ENCODE data around the gene ERGIC3.

The ERGIC3 gene

DNA sequence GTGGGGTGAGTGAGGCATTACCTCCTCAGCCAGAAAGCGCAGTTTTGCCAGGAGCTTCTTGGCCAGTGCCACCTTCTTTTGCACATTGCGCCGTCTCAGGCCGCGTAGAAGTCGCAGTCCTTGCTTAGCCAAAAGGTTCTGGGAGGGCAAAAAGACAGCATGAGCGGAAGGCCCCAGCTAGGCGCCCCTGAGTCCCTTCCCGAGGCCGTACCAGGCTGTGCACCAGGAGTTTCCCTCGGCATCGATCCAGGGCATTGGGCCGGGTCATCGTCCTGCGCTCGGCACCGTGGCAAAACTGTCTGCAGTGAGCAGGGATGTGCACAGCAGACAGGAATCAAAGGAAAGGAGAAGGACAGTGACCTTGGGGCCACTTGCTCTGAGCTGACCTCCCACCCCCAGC is 53.6 kb downstream of the ERGIC3 start:
- no peak for DNase-seq (ENCODE audit: low read depth)
- TF ChIP-seq, protein P1, sequence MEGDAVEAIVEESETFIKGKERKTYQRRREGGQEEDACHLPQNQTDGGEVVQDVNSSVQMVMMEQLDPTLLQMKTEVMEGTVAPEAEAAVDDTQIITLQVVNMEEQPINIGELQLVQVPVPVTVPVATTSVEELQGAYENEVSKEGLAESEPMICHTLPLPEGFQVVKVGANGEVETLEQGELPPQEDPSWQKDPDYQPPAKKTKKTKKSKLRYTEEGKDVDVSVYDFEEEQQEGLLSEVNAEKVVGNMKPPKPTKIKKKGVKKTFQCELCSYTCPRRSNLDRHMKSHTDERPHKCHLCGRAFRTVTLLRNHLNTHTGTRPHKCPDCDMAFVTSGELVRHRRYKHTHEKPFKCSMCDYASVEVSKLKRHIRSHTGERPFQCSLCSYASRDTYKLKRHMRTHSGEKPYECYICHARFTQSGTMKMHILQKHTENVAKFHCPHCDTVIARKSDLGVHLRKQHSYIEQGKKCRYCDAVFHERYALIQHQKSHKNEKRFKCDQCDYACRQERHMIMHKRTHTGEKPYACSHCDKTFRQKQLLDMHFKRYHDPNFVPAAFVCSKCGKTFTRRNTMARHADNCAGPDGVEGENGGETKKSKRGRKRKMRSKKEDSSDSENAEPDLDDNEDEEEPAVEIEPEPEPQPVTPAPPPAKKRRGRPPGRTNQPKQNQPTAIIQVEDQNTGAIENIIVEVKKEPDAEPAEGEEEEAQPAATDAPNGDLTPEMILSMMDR (conservative IDR thresholded peaks at IDR 0.05; ENCODE audit: low read length) = no peak
- no peak overlapping the region for H3K4me3 ChIP-seq (ENCODE audit: low read length)

DNA sequence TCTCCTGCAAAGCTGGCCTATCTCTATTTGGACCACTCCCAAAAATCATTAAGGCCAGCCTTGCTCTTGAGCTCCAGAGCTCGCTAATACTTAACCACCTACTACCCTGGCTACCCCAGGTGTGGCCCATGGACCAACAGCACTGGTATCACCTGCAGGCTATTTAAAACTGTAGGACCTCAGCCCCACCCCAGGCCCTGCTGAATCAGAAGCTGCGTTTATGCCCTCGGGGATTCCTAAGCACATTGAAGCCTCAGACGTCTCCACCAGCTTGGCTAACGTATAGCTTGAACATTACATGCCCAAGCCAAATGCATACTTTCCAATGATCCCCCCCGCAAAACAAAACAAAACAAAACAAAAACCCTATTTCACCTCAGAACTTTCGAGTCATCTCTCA is 54.0 kb downstream of the ERGIC3 start:
- no peak for DNase-seq (ENCODE audit: low read depth)
- TF ChIP-seq, protein P1 (conservative IDR thresholded peaks at IDR 0.05; ENCODE audit: low read length) = no peak
- H3K4me3 ChIP-seq (ENCODE audit: low read length) = no peak overlapping the region

DNA sequence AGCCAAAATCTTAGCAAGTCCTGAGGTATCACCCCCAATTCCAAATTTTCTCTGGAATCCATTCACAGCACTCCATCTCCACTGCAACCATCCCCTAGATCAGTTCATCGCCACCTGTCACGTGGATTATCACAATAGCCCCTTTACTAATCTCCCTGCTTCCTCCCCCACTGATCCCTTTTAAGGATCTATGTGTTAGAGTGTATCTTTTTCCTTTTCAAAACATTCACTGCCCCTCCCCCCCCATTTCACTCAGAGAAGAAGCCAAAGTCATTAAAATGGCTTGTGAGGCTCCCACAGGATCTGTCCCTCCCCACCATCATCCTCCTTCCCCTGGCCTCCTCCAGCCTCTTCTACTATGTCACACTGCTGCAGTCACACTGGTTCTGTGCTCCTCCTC is 55.3 kb downstream of the ERGIC3 start:
- DNase-seq (ENCODE audit: low read depth) = no peak
- H3K4me3 ChIP-seq (ENCODE audit: low read length) = no peak overlapping the region
- TF ChIP-seq, protein P1 (conservative IDR thresholded peaks at IDR 0.05; ENCODE audit: low read length) = no peak

DNA sequence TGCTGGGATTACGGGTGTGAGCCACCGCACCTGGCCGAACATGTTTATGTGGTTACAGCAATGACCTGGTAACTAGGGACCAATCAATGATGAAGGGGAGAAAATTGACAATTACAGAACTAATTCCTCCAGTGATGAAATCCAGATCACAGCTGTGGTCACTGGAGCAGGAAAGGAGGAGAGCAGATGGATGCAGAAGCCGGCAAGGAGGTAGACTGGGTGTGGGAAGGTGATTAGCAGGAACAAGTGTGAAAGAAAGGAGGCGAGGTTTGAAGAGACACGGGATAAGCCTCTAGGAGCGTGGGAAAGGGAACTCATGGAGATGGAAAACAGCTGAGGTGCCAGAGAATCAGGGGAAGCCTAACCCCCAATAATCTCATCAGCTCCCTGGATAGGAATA is 56.6 kb downstream of the ERGIC3 start:
- TF ChIP-seq, protein P1 (conservative IDR thresholded peaks at IDR 0.05; ENCODE audit: low read length) = no peak
- H3K4me3 ChIP-seq (ENCODE audit: low read length) = no peak overlapping the region
- no peak for DNase-seq (ENCODE audit: low read depth)

DNA sequence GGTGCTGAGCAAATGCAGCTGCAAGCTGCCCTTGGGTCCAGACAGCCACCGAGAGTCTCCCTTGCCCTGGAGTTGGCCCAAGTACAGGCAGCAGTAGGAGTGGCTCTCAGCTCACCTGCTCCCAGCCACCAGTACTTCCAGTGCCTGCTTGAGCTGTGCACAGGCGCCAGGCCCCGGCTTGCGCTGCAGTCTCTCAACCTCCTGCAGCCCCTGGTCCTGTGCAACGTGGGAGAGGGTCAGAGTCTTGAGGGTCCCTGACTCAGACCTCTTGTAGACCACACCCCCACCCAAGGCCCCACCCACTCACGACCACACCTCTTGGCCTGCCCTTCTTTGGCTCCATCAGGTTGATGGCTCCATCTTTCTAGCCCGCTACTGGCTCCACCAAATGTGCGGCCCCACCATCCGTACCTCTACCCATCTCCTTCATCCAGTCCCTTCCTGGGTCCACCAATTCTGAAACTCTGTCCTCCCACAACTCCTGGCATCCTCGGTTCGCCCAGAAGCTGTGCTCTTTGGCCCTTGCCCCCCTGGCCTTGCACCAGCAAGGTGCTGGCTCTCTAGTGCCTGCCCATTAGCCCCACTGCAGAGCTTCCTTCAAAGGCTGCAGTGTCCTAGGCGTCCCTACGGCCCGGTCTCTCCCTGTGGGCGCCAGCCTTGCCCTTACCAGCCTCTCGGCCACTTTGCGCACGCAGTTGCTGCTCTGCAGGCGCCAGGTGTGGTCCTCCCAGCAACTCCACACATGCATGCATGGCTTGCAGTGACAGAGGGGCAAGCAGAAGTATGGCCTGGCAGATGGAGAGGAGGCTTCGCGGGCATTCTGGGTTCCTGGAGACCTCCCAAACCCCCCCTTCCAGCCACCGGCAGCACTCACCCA is 57.3 kb downstream of the ERGIC3 start:
- DNase-seq (ENCODE audit: low read depth) = no peak
- TF ChIP-seq, protein P1 (conservative IDR thresholded peaks at IDR 0.05; ENCODE audit: low read length) = no peak
- no peak overlapping the region for H3K4me3 ChIP-seq (ENCODE audit: low read length)

DNA sequence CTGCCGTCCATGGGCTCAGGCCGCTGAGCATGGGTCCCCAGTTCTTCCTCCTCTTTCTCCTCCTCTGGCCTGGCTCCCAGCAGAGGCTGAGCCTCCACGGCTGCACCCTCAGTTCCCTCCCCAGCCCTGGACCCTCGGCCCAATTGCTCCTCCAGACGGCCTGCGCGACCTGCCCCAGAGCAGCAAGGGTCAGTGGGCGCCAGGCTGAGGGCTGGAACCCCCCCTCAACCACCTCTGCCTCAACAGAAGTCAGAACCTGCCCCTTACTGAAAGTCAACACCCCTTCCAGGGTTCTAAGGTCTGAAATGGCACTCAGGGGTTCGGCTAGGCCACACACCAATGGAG is 57.9 kb downstream of the ERGIC3 start:
- no peak for DNase-seq (ENCODE audit: low read depth)
- TF ChIP-seq, protein P1 (conservative IDR thresholded peaks at IDR 0.05; ENCODE audit: low read length) = no peak

More for the DNA sequence above, 57.9 kb downstream of the ERGIC3 start:
- no peak overlapping the region for H3K4me3 ChIP-seq (ENCODE audit: low read length)
